Activated naive CD4-positive, alpha-beta T cell treated with anti-CD3 and anti-CD28 coated beads for 36 hours (primary cell): ENCODE data around the gene MLEC. TPM values are rescaled to one million over a fixed set of nuclear protein-coding genes. Genes with fewer than 3 reads are reported as not detected.

Experiments
- CTCF ChIA-PET: fragments of 350-600 bp; sonication (Branson Sonifier 250); formaldehyde crosslinking; loops from one replicate; lab custom pipeline; 2021; ENCODE audit warnings: antibody characterized with exemption; lab: Charles Lee
- DNase-seq: peaks from one replicate; pipeline ENCODE4 v3.0.0-alpha.2; 2020
- H3K27ac Mint-ChIP-seq: one replicate; pipeline ENCODE4 v1.8.0; 2021; ENCODE audit warnings: mild to moderate bottlenecking, mixed read lengths
- H3K27me3 Mint-ChIP-seq: one replicate; pipeline ENCODE4 v1.8.0; 2021; ENCODE audit warnings: low read depth, mixed read lengths
- H3K36me3 Mint-ChIP-seq: one replicate; pipeline ENCODE4 v1.8.0; 2021; ENCODE audit warnings: low read depth, mixed read lengths
- H3K4me1 Mint-ChIP-seq: one replicate; pipeline ENCODE4 v1.8.0; 2021; ENCODE audit warnings: low read depth, mixed read lengths
- H3K4me3 Mint-ChIP-seq: one replicate; pipeline ENCODE4 v1.8.0; 2021; ENCODE audit warnings: mild to moderate bottlenecking, moderate library complexity, mixed read lengths
- H3K9me3 Mint-ChIP-seq: one replicate; pipeline ENCODE4 v1.8.0; 2021; ENCODE audit warnings: mixed read lengths
- intact Hi-C: fragments of 100-400 bp; cut with micrococcal nuclease; formaldehyde crosslinking; loops from one replicate; pipeline ENCODE4 v1.15.1; 2023
- total RNA-seq, 2 experiments: library from RNA; stranded (reverse); gene quantifications; one replicate each; pipeline ENCODE4 v1.2.3, GENCODE V29; 2021

MLEC gene
- total RNA-seq, 2 experiments from 2014 or later, result 78.6 to 89.7 TPM

DNA sequence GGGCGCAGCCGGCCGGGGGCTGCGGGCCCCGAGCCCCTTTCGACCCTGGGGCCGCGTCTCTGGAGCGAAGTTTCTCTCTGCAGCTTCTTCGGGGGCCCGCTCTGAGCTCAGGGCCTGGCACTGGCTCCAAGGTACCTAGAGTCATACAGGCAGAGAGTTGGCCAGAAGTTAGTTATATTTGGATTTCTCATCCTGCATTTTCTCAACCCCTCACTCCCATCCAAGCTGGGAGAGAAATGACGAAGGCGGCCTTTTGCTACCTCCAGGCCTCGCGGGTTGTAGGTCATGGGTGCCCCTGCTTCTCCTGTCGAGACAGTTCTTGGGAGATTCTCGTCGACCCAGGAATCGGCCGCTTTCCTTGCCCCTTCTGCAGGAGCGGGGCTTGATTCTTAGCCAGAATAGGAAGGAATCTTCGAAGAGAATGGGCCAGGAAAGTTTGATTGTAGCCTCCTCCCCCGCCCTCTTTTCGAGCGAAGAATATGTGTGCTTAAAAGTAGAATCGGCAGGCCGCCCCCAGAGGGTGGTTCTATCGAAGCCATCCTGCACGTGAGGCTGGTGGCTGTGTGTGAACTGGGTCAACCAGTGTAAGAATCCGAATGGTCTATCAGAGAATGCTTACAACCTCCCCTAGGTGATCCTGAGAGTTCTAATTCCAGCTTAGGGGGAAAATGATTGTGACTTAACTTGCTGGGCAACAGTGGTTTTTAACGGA lies 785 bp downstream of the MLEC start:
- peak overlapping the region; percentile 87 for H3K4me3 Mint-ChIP-seq
- DNase-seq, result peak; percentile 47
- intact Hi-C loops, result loop anchor here (2.0 kb wide), 7 partner anchors 191 to 779 kb away; partner anchors contain the start of genes COX6A1 and DYNLL1
- H3K27me3 Mint-ChIP-seq, result no peaks in the 10 kb centered on the region
- H3K9me3 Mint-ChIP-seq, result no peaks in the 10 kb centered on the region
- H3K4me1 Mint-ChIP-seq, result peaks cover 49% of the 10 kb centered on the region
- CTCF ChIA-PET, result interaction anchor here (0.6 to 3.4 kb wide), 8 partner anchors 22 to 410 kb away, joined by 3 to 14 read pairs (median 4); partner anchors contain the start of genes POP5 and UNC119B
- no peaks in the 10 kb centered on the region for H3K36me3 Mint-ChIP-seq
- peak overlapping the region; percentile 50 for H3K27ac Mint-ChIP-seq

- no peak overlapping the region for H3K27ac Mint-ChIP-seq
Measured at GRCh38 chr12:120688527-120689071, 1.6 kb downstream of the MLEC start.

GRCh38 chr12:120689397-120690082 lies 2.6 kb downstream of the MLEC start:
- H3K27ac Mint-ChIP-seq, result no peak overlapping the region
- DNase-seq, result no peak
- CTCF ChIA-PET, result interaction anchor here (0.6 to 3.4 kb wide), 4 partner anchors 22 to 420 kb away, joined by 3 to 14 read pairs (median 6); no protein-coding TSS in a partner anchor
- H3K4me1 Mint-ChIP-seq, result peaks cover 51% of the 10 kb centered on the region
- intact Hi-C loops, result no loop called here
- no peaks in the 10 kb centered on the region for H3K27me3 Mint-ChIP-seq
- H3K9me3 Mint-ChIP-seq, result no peaks in the 10 kb centered on the region
- H3K36me3 Mint-ChIP-seq, result peaks cover 3% of the 10 kb centered on the region
- no peak overlapping the region for H3K4me3 Mint-ChIP-seq

More at GRCh38 chr12:120688527-120689071, 1.6 kb downstream of the MLEC start:
- intact Hi-C loops, result no loop called here
- Mint-ChIP-seq H3K36me3 (peaks cover 1% of the 10 kb centered on the region), H3K4me1 (peaks cover 54% of the 10 kb centered on the region), H3K27me3 (no peaks in the 10 kb centered on the region), H3K9me3 (no peaks in the 10 kb centered on the region), H3K4me3 (peak overlapping the region; percentile 87)
- DNase-seq, result no peak
- CTCF ChIA-PET, result interaction anchor here (0.6 to 3.4 kb wide), 6 partner anchors 22 to 205 kb away, joined by 3 to 14 read pairs (median 4); partner anchors contain the start of genes POP5 and UNC119B

DNA sequence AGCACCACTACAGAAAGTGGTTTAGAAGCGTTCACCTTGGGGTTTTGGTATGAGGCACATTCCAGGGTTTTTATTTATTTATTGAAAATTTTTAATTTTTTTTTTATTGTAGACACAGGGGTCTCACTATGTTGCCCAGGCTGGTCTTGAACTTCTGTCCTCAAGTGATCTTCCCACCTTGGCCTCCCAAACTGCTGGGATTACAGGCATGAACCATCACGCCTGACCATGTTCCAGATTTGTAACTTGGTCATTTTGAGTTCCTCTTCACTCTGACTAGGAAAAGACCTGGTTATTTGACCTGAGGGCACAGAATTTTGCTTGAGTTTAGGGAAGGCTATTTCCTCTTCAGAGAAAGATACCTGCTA lies 3.1 kb downstream of the MLEC start:
- H3K9me3 Mint-ChIP-seq, result no peaks in the 10 kb centered on the region
- peaks cover 49% of the 10 kb centered on the region for H3K4me1 Mint-ChIP-seq
- no peak for DNase-seq
- CTCF ChIA-PET, result interaction anchor here (0.6 to 3.4 kb wide), 3 partner anchors 21 to 420 kb away, joined by 4 to 14 read pairs (median 7); no protein-coding TSS in a partner anchor
- intact Hi-C loops, result no loop called here
- no peaks in the 10 kb centered on the region for H3K27me3 Mint-ChIP-seq
- no peak overlapping the region for H3K27ac Mint-ChIP-seq
- peaks cover 8% of the 10 kb centered on the region for H3K36me3 Mint-ChIP-seq
- H3K4me3 Mint-ChIP-seq, result no peak overlapping the region

DNA sequence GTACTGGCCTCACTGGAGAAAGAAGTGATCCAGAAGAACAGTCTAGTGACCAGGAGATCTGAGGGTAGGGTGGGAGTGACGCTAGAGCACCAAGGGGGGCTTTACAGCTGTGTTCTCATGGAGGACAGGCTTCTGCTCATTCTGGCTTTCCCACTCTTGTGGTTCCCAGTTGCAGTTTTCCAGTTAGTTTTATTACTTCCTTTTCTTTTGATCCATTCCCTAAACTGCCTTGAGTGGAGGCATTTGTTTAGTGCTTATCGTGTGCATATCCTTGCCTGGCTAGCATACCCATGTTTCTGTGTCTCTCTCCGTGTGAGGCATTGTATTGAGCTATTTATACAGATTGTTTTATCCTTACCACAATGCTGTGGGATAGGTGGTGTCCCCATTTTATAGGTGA lies 4.0 kb downstream of the MLEC start:
- H3K27ac Mint-ChIP-seq, result no peak overlapping the region
- H3K4me1 Mint-ChIP-seq, result peaks cover 45% of the 10 kb centered on the region
- H3K36me3 Mint-ChIP-seq, result peaks cover 12% of the 10 kb centered on the region
- CTCF ChIA-PET, result interaction anchor here (1.9 kb wide), 1 partner anchor 20 kb away, joined by 7 read pairs; no protein-coding TSS in a partner anchor
- no peaks in the 10 kb centered on the region for H3K9me3 Mint-ChIP-seq
- intact Hi-C loops, result no loop called here
- no peak for DNase-seq
- no peak overlapping the region for H3K4me3 Mint-ChIP-seq
- no peaks in the 10 kb centered on the region for H3K27me3 Mint-ChIP-seq

- intact Hi-C loops, result no loop called here
- peaks cover 22% of the 10 kb centered on the region for H3K36me3 Mint-ChIP-seq
- no peak for DNase-seq
- peak overlapping the region; percentile 1 for H3K27ac Mint-ChIP-seq
- H3K27me3 Mint-ChIP-seq, result no peaks in the 10 kb centered on the region
- H3K4me1 Mint-ChIP-seq, result peaks cover 45% of the 10 kb centered on the region
- H3K4me3 Mint-ChIP-seq, result no peak overlapping the region
- H3K9me3 Mint-ChIP-seq, result no peaks in the 10 kb centered on the region
- CTCF ChIA-PET, result no interaction called here
Measured at GRCh38 chr12:120692524-120693033, 5.6 kb downstream of the MLEC start.

GRCh38 chr12:120693848-120694247 lies 6.9 kb downstream of the MLEC start:
- no peaks in the 10 kb centered on the region for H3K27me3 Mint-ChIP-seq
- CTCF ChIA-PET, result interaction anchor here (1.0 kb wide), 1 partner anchor 45 kb away, joined by 4 read pairs; no protein-coding TSS in a partner anchor
- intact Hi-C loops, result no loop called here
- peaks cover 25% of the 10 kb centered on the region for H3K36me3 Mint-ChIP-seq
- H3K4me3 Mint-ChIP-seq, result no peak overlapping the region
- no peak for DNase-seq
- peaks cover 37% of the 10 kb centered on the region for H3K4me1 Mint-ChIP-seq
- no peak overlapping the region for H3K27ac Mint-ChIP-seq
- no peaks in the 10 kb centered on the region for H3K9me3 Mint-ChIP-seq

GRCh38 chr12:120696626-120697025 lies 9.7 kb downstream of the MLEC start:
- Mint-ChIP-seq H3K4me3 (no peak overlapping the region), H3K36me3 (peaks cover 30% of the 10 kb centered on the region), H3K27ac (no peak overlapping the region), H3K27me3 (no peaks in the 10 kb centered on the region), H3K4me1 (peaks cover 13% of the 10 kb centered on the region), H3K9me3 (no peaks in the 10 kb centered on the region)
- no peak for DNase-seq
- intact Hi-C loops, result no loop called here
- CTCF ChIA-PET, result no interaction called here

DNA sequence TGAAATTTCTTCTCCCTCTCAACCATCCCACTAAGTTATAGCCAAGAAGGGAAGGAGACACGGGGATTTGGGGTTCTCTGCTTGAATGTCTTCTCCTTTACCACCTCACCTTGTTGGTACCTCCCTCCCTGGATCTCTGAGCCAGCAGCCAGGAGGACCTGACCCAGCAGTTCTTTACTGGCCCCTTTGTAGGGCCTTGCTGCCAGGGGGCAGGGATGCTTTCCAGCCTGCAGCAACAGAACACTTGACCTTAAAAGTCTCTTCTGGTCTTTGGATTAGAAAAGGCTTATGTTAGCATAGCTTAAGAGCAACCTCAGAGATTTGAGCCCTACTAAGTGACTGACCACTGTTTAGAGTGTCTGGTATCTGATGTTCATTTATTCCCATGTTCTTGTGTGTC lies 10.4 kb downstream of the MLEC start:
- Mint-ChIP-seq H3K27me3 (no peaks in the 10 kb centered on the region), H3K4me1 (peaks cover 8% of the 10 kb centered on the region), H3K9me3 (no peaks in the 10 kb centered on the region), H3K4me3 (no peak overlapping the region), H3K27ac (no peak overlapping the region), H3K36me3 (peaks cover 33% of the 10 kb centered on the region)
- intact Hi-C loops, result no loop called here
- no peak for DNase-seq
- CTCF ChIA-PET, result interaction anchor here (0.9 to 1.8 kb wide), 4 partner anchors 48 to 114 kb away, joined by 4 to 6 read pairs (median 4); no protein-coding TSS in a partner anchor

- H3K9me3 Mint-ChIP-seq, result no peaks in the 10 kb centered on the region
- no peak overlapping the region for H3K4me3 Mint-ChIP-seq
- H3K27me3 Mint-ChIP-seq, result no peaks in the 10 kb centered on the region
- no peaks in the 10 kb centered on the region for H3K4me1 Mint-ChIP-seq
- CTCF ChIA-PET, result interaction anchor here (0.9 to 1.8 kb wide), 4 partner anchors 49 to 116 kb away, joined by 4 to 6 read pairs (median 4); no protein-coding TSS in a partner anchor
- intact Hi-C loops, result no loop called here
- H3K36me3 Mint-ChIP-seq, result peaks cover 34% of the 10 kb centered on the region
- DNase-seq, result no peak
- no peak overlapping the region for H3K27ac Mint-ChIP-seq
Measured at GRCh38 chr12:120698665-120699064, 11.7 kb downstream of the MLEC start.

DNA sequence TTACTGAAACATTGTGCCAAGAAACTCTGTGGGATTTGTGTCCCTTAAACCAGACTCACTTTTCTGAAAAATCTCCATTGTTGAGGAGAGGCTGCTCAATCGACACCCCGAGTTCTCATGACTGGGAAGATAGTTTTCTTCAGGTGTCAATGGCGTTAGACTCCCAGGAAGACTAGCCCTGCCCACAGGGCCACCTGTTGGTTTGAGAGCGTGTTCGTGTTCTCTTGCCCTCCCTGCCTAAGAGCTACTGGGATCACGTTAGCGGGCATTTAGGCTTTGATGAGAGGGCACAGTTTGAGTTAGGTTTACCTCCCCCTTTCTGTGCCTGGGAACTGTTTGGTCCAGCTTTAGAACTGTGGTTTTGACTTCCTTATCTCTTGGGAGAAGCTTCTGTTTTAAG lies 12.6 kb downstream of the MLEC start:
- H3K27me3 Mint-ChIP-seq, result no peaks in the 10 kb centered on the region
- H3K4me3 Mint-ChIP-seq, result no peak overlapping the region
- H3K36me3 Mint-ChIP-seq, result peaks cover 35% of the 10 kb centered on the region
- H3K27ac Mint-ChIP-seq, result no peak overlapping the region
- H3K4me1 Mint-ChIP-seq, result no peaks in the 10 kb centered on the region
- CTCF ChIA-PET, result interaction anchor here (0.6 kb wide), 1 partner anchor 53 kb away, joined by 3 read pairs; no protein-coding TSS in a partner anchor
- no peak for DNase-seq
- intact Hi-C loops, result no loop called here
- no peaks in the 10 kb centered on the region for H3K9me3 Mint-ChIP-seq

DNA sequence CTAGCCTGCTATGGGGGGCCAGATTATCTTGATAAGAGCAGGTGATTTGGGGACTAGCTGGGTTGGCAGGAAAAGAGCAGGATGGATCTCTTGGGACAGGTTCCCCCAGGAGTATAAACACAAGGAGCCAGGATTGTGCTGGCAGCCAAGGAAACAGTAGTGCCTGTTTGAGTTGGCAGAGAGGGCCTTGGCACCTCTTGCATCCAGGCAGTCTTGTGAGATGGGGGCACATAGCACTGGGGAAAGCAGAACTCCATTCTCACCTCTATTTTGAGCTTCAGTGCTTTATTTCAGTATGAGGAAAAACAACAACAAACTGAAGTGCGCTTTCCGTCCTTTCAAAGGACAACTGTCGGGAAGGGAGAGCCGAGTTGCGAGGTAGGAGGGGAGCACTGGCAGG lies 13.9 kb downstream of the MLEC start:
- no peak overlapping the region for H3K27ac Mint-ChIP-seq
- intact Hi-C loops, result no loop called here
- no peak for DNase-seq
- no peak overlapping the region for H3K4me3 Mint-ChIP-seq
- H3K4me1 Mint-ChIP-seq, result no peaks in the 10 kb centered on the region
- no peaks in the 10 kb centered on the region for H3K27me3 Mint-ChIP-seq
- H3K9me3 Mint-ChIP-seq, result no peaks in the 10 kb centered on the region
- H3K36me3 Mint-ChIP-seq, result peaks cover 28% of the 10 kb centered on the region
- CTCF ChIA-PET, result interaction anchor here (2.2 kb wide), 1 partner anchor 54 kb away, joined by 7 read pairs; no protein-coding TSS in a partner anchor
